SU-DHL-6 (cell line): Measurements from ENCODE around the gene RAB6A.

Source experiments
- H2AFZ ChIP-seq: fragments of 200-600 bp; sonication (generic); 2 replicates; pipeline ENCODE4 v1.6.1; 2014; ENCODE audit warnings: low read depth, mild to moderate bottlenecking, moderate library complexity, mixed read lengths, antibody characterized with exemption, low read length; ENCODE audit not compliant: severe bottlenecking
- H3F3A ChIP-seq: fragments of 200-600 bp; shearing (Covaris generic); 2 replicates; pipeline ENCODE4 v1.6.0; 2016; ENCODE audit warnings: antibody characterized with exemption, mild to moderate bottlenecking; ENCODE audit not compliant: insufficient read depth
- H3K27ac ChIP-seq: fragments of 200-600 bp; sonication (generic); 2 replicates; pipeline ENCODE4 v1.5.1; 2016; ENCODE audit warnings: low read depth, mild to moderate bottlenecking, low read length, moderate library complexity, mixed read lengths
- H3K27me3 ChIP-seq: fragments of 200-600 bp; sonication (generic), shearing (Covaris generic); 2 replicates; pipeline ENCODE4 v1.6.0; 2014; ENCODE audit warnings: mild to moderate bottlenecking, low read length
- H3K36me3 ChIP-seq: fragments of 200-600 bp; sonication (generic); 2 replicates; pipeline ENCODE4 v1.6.1; 2014; ENCODE audit warnings: mild to moderate bottlenecking, low read length, mixed read lengths
- H3K4me2 ChIP-seq: fragments of 300-600, 200-600 bp; shearing (Covaris generic), sonication (generic); 2 replicates; pipeline ENCODE4 v1.6.0; 2014; ENCODE audit warnings: low read length, low read depth, mild to moderate bottlenecking; ENCODE audit not compliant: poor library complexity, severe bottlenecking
- H3K4me3 ChIP-seq: fragments of 200-600 bp; sonication (generic); 2 replicates; pipeline ENCODE4 v1.5.1; 2014; ENCODE audit warnings: antibody characterized with exemption, low read length, mild to moderate bottlenecking, mixed read lengths; ENCODE audit not compliant: insufficient read depth, poor library complexity, severe bottlenecking
- H3K79me2 ChIP-seq: fragments of 200-600 bp; sonication (generic); 2 replicates; pipeline ENCODE4 v1.6.1; 2014; ENCODE audit warnings: mild to moderate bottlenecking, low read length, moderate library complexity; ENCODE audit not compliant: insufficient read depth
- H3K9ac ChIP-seq: fragments of 200-600 bp; sonication (generic); 2 replicates; pipeline ENCODE4 v1.7.0; 2014; ENCODE audit warnings: mild to moderate bottlenecking, low read length
- H3K9me2 ChIP-seq: fragments of 200-600 bp; sonication (generic); replicated peaks from 2 replicates; pipeline ENCODE4 v1.6.1; 2014; ENCODE audit warnings: low read length; ENCODE audit not compliant: insufficient read depth
- H3K9me3 ChIP-seq: fragments of 200-600 bp; sonication (generic); 2 replicates; pipeline ENCODE4 v1.6.1; 2014; ENCODE audit warnings: low read length, mixed read lengths; ENCODE audit not compliant: insufficient read depth
- H4K20me1 ChIP-seq: fragments of 200-600 bp; sonication (generic); 2 replicates; pipeline ENCODE4 v1.6.1; 2014; ENCODE audit warnings: low read depth, mild to moderate bottlenecking, antibody characterized with exemption, low read length, moderate library complexity, mixed read lengths
- EZH2phosphoT487 ChIP-seq: fragments of 200-600 bp; sonication (generic), shearing (Covaris generic); conservative IDR thresholded peaks from 2 replicates; pipeline ENCODE4 v1.6.1; 2018; ENCODE audit warnings: mild to moderate bottlenecking, antibody characterized with exemption, low read length, moderate library complexity, mixed read lengths
- TF ChIP-seq, protein P1 (sequence below): fragments of 200-600 bp; sonication (generic); IDR thresholded peaks from one replicate; pipeline ENCODE4 v1.5.1; 2017; ENCODE audit warnings: antibody characterized with exemption, mild to moderate bottlenecking, low read length, moderate library complexity; ENCODE audit not compliant: insufficient read depth, poor library complexity, severe bottlenecking

The RAB6A gene

DNA sequence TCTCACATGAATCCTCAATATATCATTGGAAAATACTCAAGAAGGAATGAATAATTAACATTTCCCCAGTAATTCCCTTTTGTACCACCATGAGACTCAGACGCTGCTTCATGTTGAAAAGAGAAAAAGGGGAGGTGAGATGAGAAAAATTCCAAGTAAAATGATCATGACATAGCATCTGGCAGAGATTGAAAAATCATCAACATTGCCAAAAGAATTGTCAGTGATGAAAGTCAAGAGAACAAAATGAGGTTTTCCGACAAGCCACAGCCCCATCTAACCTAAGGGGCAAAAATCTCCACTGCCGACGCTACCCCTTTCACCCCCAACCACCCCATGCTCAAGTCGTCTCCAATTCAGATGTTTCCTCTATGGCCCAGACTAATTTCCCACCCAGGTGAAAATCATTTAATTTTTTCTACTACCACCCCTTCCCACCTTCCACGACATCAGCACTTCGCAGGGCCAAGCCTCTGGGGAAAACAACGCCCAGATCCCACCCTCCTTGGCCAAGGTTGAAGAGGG lies 1.2 kb downstream of the RAB6A start:
- Histone ChIP-seq H2AFZ (no peak overlapping the region), H3K27ac (no peak overlapping the region)

DNA sequence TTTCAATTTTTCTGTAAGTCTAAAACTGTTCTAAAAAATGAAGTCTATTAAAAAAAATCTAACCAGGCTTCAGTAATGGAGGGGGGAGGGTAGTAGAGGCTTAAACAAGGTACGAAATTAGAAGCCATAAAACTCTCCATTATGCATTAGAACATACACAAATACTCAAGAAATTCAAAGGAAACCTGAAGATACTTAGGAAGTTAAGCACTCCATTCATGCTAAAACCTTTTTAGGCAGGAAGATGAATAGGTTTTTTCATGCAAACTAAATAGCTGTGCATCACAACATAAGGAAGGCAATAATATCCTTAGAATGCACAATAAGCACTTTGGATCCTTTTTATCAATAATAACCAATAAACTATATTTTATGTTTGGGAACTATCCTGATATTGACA lies 2.4 kb downstream of the RAB6A start:
- Histone ChIP-seq H3K27me3 (no peaks in the 10 kb centered on the region), H3K79me2 (peaks cover 62% of the 10 kb centered on the region), H3K9ac (peak overlapping the region; percentile 83), H3F3A (peaks cover 26% of the 10 kb centered on the region), H2AFZ (no peak overlapping the region), H3K27ac (no peak overlapping the region), H4K20me1 (peaks cover 14% of the 10 kb centered on the region; the same call in 1 of the 2 replicates), H3K4me2 (peak overlapping the region; percentile 89), H3K4me3 (no peak overlapping the region), H3K9me3 (no peaks in the 10 kb centered on the region), H3K9me2 (no peaks in the 10 kb centered on the region), H3K36me3 (no peaks in the 10 kb centered on the region)
- TF ChIP-seq, protein P1, sequence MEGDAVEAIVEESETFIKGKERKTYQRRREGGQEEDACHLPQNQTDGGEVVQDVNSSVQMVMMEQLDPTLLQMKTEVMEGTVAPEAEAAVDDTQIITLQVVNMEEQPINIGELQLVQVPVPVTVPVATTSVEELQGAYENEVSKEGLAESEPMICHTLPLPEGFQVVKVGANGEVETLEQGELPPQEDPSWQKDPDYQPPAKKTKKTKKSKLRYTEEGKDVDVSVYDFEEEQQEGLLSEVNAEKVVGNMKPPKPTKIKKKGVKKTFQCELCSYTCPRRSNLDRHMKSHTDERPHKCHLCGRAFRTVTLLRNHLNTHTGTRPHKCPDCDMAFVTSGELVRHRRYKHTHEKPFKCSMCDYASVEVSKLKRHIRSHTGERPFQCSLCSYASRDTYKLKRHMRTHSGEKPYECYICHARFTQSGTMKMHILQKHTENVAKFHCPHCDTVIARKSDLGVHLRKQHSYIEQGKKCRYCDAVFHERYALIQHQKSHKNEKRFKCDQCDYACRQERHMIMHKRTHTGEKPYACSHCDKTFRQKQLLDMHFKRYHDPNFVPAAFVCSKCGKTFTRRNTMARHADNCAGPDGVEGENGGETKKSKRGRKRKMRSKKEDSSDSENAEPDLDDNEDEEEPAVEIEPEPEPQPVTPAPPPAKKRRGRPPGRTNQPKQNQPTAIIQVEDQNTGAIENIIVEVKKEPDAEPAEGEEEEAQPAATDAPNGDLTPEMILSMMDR, result no peak
- TF ChIP-seq EZH2phosphoT487, result no peak

More for the DNA sequence above, 1.2 kb downstream of the RAB6A start:
- H3K4me3 ChIP-seq, result peak overlapping the region; percentile 84
- peak overlapping the region; percentile 83 for H3K9ac ChIP-seq
- no peaks in the 10 kb centered on the region for H3K36me3 ChIP-seq
- peaks cover 14% of the 10 kb centered on the region; the same call in 1 of the 2 replicates for H4K20me1 ChIP-seq
- H3K4me2 ChIP-seq, result peak overlapping the region; percentile 89
- H3K27me3 ChIP-seq, result no peaks in the 10 kb centered on the region
- H3K9me2 ChIP-seq, result no peaks in the 10 kb centered on the region
- H3K79me2 ChIP-seq, result peaks cover 51% of the 10 kb centered on the region
- peaks cover 28% of the 10 kb centered on the region for H3F3A ChIP-seq
- H3K9me3 ChIP-seq, result no peaks in the 10 kb centered on the region
- TF ChIP-seq EZH2phosphoT487, result no peak
- TF ChIP-seq, protein P1, result no peak

DNA sequence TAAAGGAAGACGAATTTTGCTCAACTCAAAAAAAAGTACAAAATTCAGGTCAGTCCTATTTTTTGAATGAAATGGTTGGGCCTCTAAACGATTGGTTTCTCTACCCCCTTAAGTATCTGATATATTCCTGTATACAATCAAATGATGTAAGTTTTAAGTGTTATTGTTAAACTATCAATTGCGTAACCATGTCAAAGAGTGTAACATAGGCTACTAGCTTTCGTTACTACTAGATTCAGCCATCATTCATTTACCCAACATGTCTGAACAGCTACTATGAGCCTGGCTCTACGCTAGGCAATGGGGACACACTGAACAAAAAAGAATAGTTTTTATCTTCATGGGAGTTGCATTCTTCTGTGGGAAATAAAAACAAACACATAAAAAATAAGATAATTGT lies 3.3 kb downstream of the RAB6A start:
- no peak overlapping the region for H3K4me3 ChIP-seq
- H4K20me1 ChIP-seq, result peaks cover 14% of the 10 kb centered on the region; the same call in 1 of the 2 replicates
- peaks cover 67% of the 10 kb centered on the region for H3K79me2 ChIP-seq
- no peaks in the 10 kb centered on the region for H3K27me3 ChIP-seq
- TF ChIP-seq EZH2phosphoT487, result no peak
- TF ChIP-seq, protein P1, result no peak
- H3K9me3 ChIP-seq, result no peaks in the 10 kb centered on the region
- no peaks in the 10 kb centered on the region for H3K9me2 ChIP-seq
- no peak overlapping the region for H3K4me2 ChIP-seq
- H3K36me3 ChIP-seq, result no peaks in the 10 kb centered on the region
- no peak overlapping the region for H3K9ac ChIP-seq
- no peak overlapping the region for H2AFZ ChIP-seq
- no peak overlapping the region for H3K27ac ChIP-seq
- peaks cover 17% of the 10 kb centered on the region for H3F3A ChIP-seq
